ENCODE data around the gene PICK1. TPM values are rescaled to one million over a fixed set of nuclear protein-coding genes. Genes with fewer than 3 reads are reported as not detected.

The PICK1 gene
- total RNA-seq, 1 donor from 2014 or later: 22.9 TPM

DNA sequence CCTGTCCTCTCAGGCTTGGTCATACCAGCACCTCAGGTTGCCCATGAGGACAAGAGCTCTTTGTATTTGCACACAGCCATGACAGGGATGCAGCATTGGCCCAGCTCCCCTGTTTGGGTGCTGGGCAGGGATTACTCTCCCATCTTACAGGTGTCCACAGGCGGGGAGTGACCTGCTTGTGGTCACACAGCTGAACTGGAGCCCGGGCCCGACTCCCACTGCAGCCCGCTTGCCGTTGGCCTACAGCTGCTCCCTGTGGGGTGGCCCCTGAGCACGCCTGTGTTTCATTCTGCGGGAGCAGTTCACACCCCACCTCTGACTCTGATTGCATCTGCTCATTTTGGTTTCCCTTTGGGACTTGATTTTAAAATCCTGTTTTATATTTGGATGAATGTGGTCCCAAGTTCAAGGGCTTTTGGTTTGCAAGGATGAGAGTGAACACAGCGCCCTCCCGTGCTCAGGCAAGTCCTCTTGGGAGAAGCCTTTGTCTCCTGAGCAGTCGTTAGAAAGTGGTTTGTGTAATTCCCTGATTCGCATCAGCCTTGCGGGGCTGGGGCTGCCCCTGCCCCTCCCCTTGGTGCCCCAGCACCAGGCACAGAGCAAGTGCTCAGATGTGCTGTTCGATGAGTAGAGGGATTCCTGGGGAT, 9.3 kb downstream of the PICK1 start:
- Mint-ChIP-seq H3K4me1 (ENCODE audit: low read depth, unreplicated experiment) (no peaks in the 10 kb centered on the region), H3K4me3 (ENCODE audit: unreplicated experiment) (no peak overlapping the region), H3K27ac (ENCODE audit: unreplicated experiment) (no peak overlapping the region), H3K36me3 (ENCODE audit: low read depth, unreplicated experiment) (peaks cover 9% of the 10 kb centered on the region), H3K9me3 (ENCODE audit: unreplicated experiment) (no peaks in the 10 kb centered on the region), H3K27me3 (ENCODE audit: low read depth, unreplicated experiment) (no peaks in the 10 kb centered on the region)
- no peak overlapping the region for H3K4me2 ChIP-seq (ENCODE audit: low read length)
- H4K20me1 ChIP-seq (ENCODE audit: insufficient read depth, low read length): no peaks in the 10 kb centered on the region
- no peak overlapping the region for H2AFZ ChIP-seq (ENCODE audit: low read depth, low read length)
- H3K9ac ChIP-seq (ENCODE audit: low read length): no peak overlapping the region
- TF ChIP-seq, protein P1, sequence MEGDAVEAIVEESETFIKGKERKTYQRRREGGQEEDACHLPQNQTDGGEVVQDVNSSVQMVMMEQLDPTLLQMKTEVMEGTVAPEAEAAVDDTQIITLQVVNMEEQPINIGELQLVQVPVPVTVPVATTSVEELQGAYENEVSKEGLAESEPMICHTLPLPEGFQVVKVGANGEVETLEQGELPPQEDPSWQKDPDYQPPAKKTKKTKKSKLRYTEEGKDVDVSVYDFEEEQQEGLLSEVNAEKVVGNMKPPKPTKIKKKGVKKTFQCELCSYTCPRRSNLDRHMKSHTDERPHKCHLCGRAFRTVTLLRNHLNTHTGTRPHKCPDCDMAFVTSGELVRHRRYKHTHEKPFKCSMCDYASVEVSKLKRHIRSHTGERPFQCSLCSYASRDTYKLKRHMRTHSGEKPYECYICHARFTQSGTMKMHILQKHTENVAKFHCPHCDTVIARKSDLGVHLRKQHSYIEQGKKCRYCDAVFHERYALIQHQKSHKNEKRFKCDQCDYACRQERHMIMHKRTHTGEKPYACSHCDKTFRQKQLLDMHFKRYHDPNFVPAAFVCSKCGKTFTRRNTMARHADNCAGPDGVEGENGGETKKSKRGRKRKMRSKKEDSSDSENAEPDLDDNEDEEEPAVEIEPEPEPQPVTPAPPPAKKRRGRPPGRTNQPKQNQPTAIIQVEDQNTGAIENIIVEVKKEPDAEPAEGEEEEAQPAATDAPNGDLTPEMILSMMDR (IDR thresholded peaks at IDR 0.05; ENCODE audit: insufficient read depth, low read depth, low read length): no peak
- TF ChIP-seq EZH2 (IDR thresholded peaks at IDR 0.05; ENCODE audit: insufficient read depth, low read length): no peak
- H3K9me3 ChIP-seq (ENCODE audit: insufficient read depth, low read depth, low read length): no peaks in the 10 kb centered on the region
- H3K27ac ChIP-seq (ENCODE audit: low read depth, low read length): no peak overlapping the region
- no peaks in the 10 kb centered on the region for H3K36me3 ChIP-seq (ENCODE audit: insufficient read depth, low read length)
- H3K4me1 ChIP-seq (ENCODE audit: insufficient read depth, low read length): no peaks in the 10 kb centered on the region
- H3K27me3 ChIP-seq (ENCODE audit: insufficient read depth, low read length): no peaks in the 10 kb centered on the region
- DNase-seq (ENCODE audit: low read depth): no peak
- no peak overlapping the region for H3K4me3 ChIP-seq (ENCODE audit: insufficient read depth, low read depth, low read length)
- FAIRE-seq: no peak
- H3K79me2 ChIP-seq (ENCODE audit: insufficient read depth, low read length): no peaks in the 10 kb centered on the region

DNA sequence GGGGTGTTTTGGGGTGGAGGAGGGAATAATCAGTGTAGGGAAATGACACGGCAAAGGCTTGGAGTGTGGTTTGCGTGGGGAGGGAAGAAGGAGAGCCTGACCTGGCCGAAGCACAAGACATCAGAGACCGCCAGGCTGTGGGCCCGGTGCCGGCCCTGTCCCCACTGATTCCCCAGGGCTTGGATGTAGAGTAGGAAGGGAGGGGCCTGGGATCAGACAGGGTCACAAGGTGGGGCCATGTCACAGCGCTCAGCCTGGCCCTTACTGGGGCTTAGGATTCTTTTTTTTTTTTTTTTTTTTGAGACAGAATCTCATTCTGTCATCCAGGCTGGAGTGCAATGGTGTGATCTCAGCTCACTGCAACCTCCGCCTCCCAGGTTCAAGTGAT, 9.8 kb downstream of the PICK1 start:
- peaks cover 9% of the 10 kb centered on the region for H3K36me3 Mint-ChIP-seq (ENCODE audit: low read depth, unreplicated experiment)
- no peaks in the 10 kb centered on the region for H3K9me3 ChIP-seq (ENCODE audit: insufficient read depth, low read depth, low read length)
- H3K27ac Mint-ChIP-seq (ENCODE audit: unreplicated experiment): no peak overlapping the region
- no peaks in the 10 kb centered on the region for H3K4me1 Mint-ChIP-seq (ENCODE audit: low read depth, unreplicated experiment)
- no peaks in the 10 kb centered on the region for H4K20me1 ChIP-seq (ENCODE audit: insufficient read depth, low read length)
- H3K4me3 Mint-ChIP-seq (ENCODE audit: unreplicated experiment): no peak overlapping the region
- no peak overlapping the region for H3K27ac ChIP-seq (ENCODE audit: low read depth, low read length)
- H3K27me3 Mint-ChIP-seq (ENCODE audit: low read depth, unreplicated experiment): no peaks in the 10 kb centered on the region
- H3K9ac ChIP-seq (ENCODE audit: low read length): no peak overlapping the region
- no peaks in the 10 kb centered on the region for H3K79me2 ChIP-seq (ENCODE audit: insufficient read depth, low read length)
- no peak overlapping the region for H3K4me2 ChIP-seq (ENCODE audit: low read length)
- FAIRE-seq: no peak
- DNase-seq (ENCODE audit: low read depth): no peak
- no peaks in the 10 kb centered on the region for H3K9me3 Mint-ChIP-seq (ENCODE audit: unreplicated experiment)
- no peak for TF ChIP-seq EZH2 (IDR thresholded peaks at IDR 0.05; ENCODE audit: insufficient read depth, low read length)
- TF ChIP-seq, protein P1 (IDR thresholded peaks at IDR 0.05; ENCODE audit: insufficient read depth, low read depth, low read length): no peak
- no peaks in the 10 kb centered on the region for H3K27me3 ChIP-seq (ENCODE audit: insufficient read depth, low read length)
- no peaks in the 10 kb centered on the region for H3K4me1 ChIP-seq (ENCODE audit: insufficient read depth, low read length)
- H2AFZ ChIP-seq (ENCODE audit: low read depth, low read length): no peak overlapping the region
- no peaks in the 10 kb centered on the region for H3K36me3 ChIP-seq (ENCODE audit: insufficient read depth, low read length)
- H3K4me3 ChIP-seq (ENCODE audit: insufficient read depth, low read depth, low read length): no peak overlapping the region

DNA sequence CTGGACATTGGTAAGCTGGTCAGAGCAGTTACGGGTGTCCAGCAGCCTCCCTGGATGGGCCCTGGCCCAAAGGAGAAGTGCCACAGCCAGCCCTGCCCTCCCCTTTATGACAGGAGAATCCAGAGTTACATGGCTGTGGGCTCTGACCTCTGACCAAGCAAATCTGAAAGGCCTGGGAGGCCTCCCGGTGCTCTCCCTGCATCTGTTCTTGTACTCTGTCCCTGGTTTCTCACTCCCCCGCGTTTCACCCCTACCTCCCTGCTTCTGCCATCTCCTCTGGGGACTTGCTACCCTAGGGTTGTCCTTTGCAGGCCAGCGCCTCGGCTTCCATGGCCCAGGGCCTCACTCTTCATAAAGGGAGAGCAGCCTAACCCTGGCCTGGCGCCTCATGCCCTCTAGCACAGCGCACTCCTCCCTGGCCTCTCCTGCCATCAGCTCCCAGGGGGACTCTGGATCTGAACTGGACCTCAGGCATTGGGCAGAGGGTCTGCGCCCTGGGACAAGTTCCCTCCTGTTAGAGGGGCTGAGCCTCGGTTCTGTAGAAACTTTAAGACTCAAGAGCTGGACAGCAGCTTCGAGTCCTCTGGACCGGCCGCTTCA, 10.7 kb downstream of the PICK1 start:
- Histone ChIP-seq H2AFZ (ENCODE audit: low read depth, low read length) (no peak overlapping the region), H3K27ac (ENCODE audit: low read depth, low read length) (no peak overlapping the region), H3K27me3 (ENCODE audit: insufficient read depth, low read length) (no peaks in the 10 kb centered on the region), H3K4me1 (ENCODE audit: insufficient read depth, low read length) (no peaks in the 10 kb centered on the region), H3K79me2 (ENCODE audit: insufficient read depth, low read length) (no peaks in the 10 kb centered on the region), H3K9ac (ENCODE audit: low read length) (no peak overlapping the region), H3K4me3 (ENCODE audit: insufficient read depth, low read depth, low read length) (no peak overlapping the region), H4K20me1 (ENCODE audit: insufficient read depth, low read length) (no peaks in the 10 kb centered on the region), H3K9me3 (ENCODE audit: insufficient read depth, low read depth, low read length) (no peaks in the 10 kb centered on the region), H3K36me3 (ENCODE audit: insufficient read depth, low read length) (no peaks in the 10 kb centered on the region), H3K4me2 (ENCODE audit: low read length) (no peak overlapping the region)
- H3K4me1 Mint-ChIP-seq (ENCODE audit: low read depth, unreplicated experiment): no peaks in the 10 kb centered on the region
- H3K9me3 Mint-ChIP-seq (ENCODE audit: unreplicated experiment): no peaks in the 10 kb centered on the region
- no peak for FAIRE-seq
- H3K36me3 Mint-ChIP-seq (ENCODE audit: low read depth, unreplicated experiment): peaks cover 11% of the 10 kb centered on the region
- H3K4me3 Mint-ChIP-seq (ENCODE audit: unreplicated experiment): no peak overlapping the region
- no peak for DNase-seq (ENCODE audit: low read depth)
- no peak for TF ChIP-seq EZH2 (IDR thresholded peaks at IDR 0.05; ENCODE audit: insufficient read depth, low read length)
- TF ChIP-seq, protein P1 (IDR thresholded peaks at IDR 0.05; ENCODE audit: insufficient read depth, low read depth, low read length): no peak
- H3K27ac Mint-ChIP-seq (ENCODE audit: unreplicated experiment): no peak overlapping the region
- no peaks in the 10 kb centered on the region for H3K27me3 Mint-ChIP-seq (ENCODE audit: low read depth, unreplicated experiment)

Measured in astrocyte (in vitro differentiated cells and primary cell).